DND-41 (cell line): ENCODE results near the gene TUBB3.

ENCODE experiments used
- ATAC-seq: fragments of 200-7000 bp; cut with Tn5 transposase; 3 replicates; pipeline ENCODE4 v1.9.1; 2021; ENCODE audit warnings: low read depth; ENCODE audit not compliant: insufficient read depth
- DNase-seq: peaks from one replicate; pipeline ENCODE4 v3.0.0-alpha.2; 2020
- H2AFZ ChIP-seq: 2 replicates; pipeline ENCODE4 v1.6.0; 2012; ENCODE audit warnings: low read depth, low read length
- H3K27ac ChIP-seq: 2 replicates; pipeline ENCODE4 v1.5.1; 2012; ENCODE audit warnings: low read length, inconsistent platforms
- H3K27me3 ChIP-seq: fragments of 200-600 bp; sonication (generic); 2 replicates; pipeline ENCODE4 v1.6.0; 2012; ENCODE audit warnings: low read length, mild to moderate bottlenecking, inconsistent platforms; ENCODE audit not compliant: insufficient read depth, poor library complexity
- H3K36me3 ChIP-seq: 2 replicates; pipeline ENCODE4 v1.5.1; 2012; ENCODE audit warnings: low read length, inconsistent platforms; ENCODE audit not compliant: insufficient read depth
- H3K4me1 ChIP-seq: 2 replicates; pipeline ENCODE4 v1.5.1; 2012; ENCODE audit warnings: mild to moderate bottlenecking, low read length; ENCODE audit not compliant: insufficient read depth
- H3K4me2 ChIP-seq: 2 replicates; pipeline ENCODE4 v1.6.0; 2012; ENCODE audit warnings: mild to moderate bottlenecking, moderate library complexity, low read length, inconsistent platforms; ENCODE audit not compliant: insufficient read depth
- H3K4me3 ChIP-seq, 2 experiments: fragments of 200-600 bp in 1 of 2; shearing (Covaris generic) in 1 of 2; 2 replicates each; pipeline ENCODE4 v1.5.1; 2012 to 2016; ENCODE audit warnings: inconsistent platforms in 2 of 2, low read length in 2 of 2, mild to moderate bottlenecking in 2 of 2, low read depth in 1 of 2, moderate library complexity in 1 of 2
- H3K79me2 ChIP-seq: 2 replicates; pipeline ENCODE4 v1.6.0; 2012; ENCODE audit warnings: low read length, inconsistent platforms; ENCODE audit not compliant: insufficient read depth
- H3K9ac ChIP-seq: 2 replicates; pipeline ENCODE4 v1.6.0; 2012; ENCODE audit warnings: low read depth, mild to moderate bottlenecking, inconsistent platforms, low read length, moderate library complexity
- H3K9me3 ChIP-seq: 2 replicates; pipeline ENCODE4 v1.5.1; 2012; ENCODE audit warnings: low read length, moderate library complexity, mild to moderate bottlenecking, inconsistent platforms; ENCODE audit not compliant: insufficient read depth, severe bottlenecking
- H4K20me1 ChIP-seq: 2 replicates; pipeline ENCODE4 v1.6.0; 2012; ENCODE audit warnings: low read length; ENCODE audit not compliant: insufficient read depth
- CTCF ChIP-seq: IDR thresholded peaks from 2 replicates; pipeline ENCODE4 v1.5.1; 2012; ENCODE audit warnings: borderline replicate concordance, low read length, moderate library complexity, mild to moderate bottlenecking; ENCODE audit not compliant: poor library complexity, severe bottlenecking; ENCODE audit errors: extremely low read depth
- EZH2 ChIP-seq: IDR thresholded peaks from 3 replicates; pipeline ENCODE4 v1.6.1; 2012; ENCODE audit warnings: borderline replicate concordance, low read depth, mild to moderate bottlenecking, moderate library complexity, low read length, inconsistent platforms; ENCODE audit not compliant: severe bottlenecking

Gene TUBB3

GRCh38 chr16:89949121-89949742 is 26.1 kb downstream of the TUBB3 start:
- H2AFZ ChIP-seq, result no peak overlapping the region
- peak overlapping the region; percentile 91 for H3K4me2 ChIP-seq
- peaks cover 5% of the 10 kb centered on the region for H3K27me3 ChIP-seq
- H3K4me1 ChIP-seq, result peaks cover 15% of the 10 kb centered on the region
- peak overlapping the region; percentile 58 for H3K9ac ChIP-seq
- H4K20me1 ChIP-seq, result peaks cover 8% of the 10 kb centered on the region
- no peaks in the 10 kb centered on the region for H3K36me3 ChIP-seq
- peak overlapping the region; percentile 27 to 64; a peak in 3 of 4 replicates for H3K4me3 ChIP-seq
- ATAC-seq (no peak), DNase-seq (no peak)
- no peak overlapping the region for H3K27ac ChIP-seq
- no peaks in the 10 kb centered on the region for H3K79me2 ChIP-seq
- no peaks in the 10 kb centered on the region for H3K9me3 ChIP-seq
- TF ChIP-seq CTCF, result no peak
- TF ChIP-seq EZH2, result no peak

- Histone ChIP-seq H3K9me3 (no peaks in the 10 kb centered on the region), H3K27ac (no peak overlapping the region), H3K4me1 (peaks cover 15% of the 10 kb centered on the region), H3K27me3 (peaks cover 4% of the 10 kb centered on the region), H3K4me3 (peak overlapping the region in 1 of 2 experiments; percentile 64; a peak in 2 of 4 replicates), H2AFZ (no peak overlapping the region), H3K4me2 (peak overlapping the region; percentile 91), H4K20me1 (peaks cover 8% of the 10 kb centered on the region), H3K36me3 (no peaks in the 10 kb centered on the region), H3K9ac (no peak overlapping the region; the same call in 1 of the 2 replicates), H3K79me2 (no peaks in the 10 kb centered on the region)
- ATAC-seq (no peak), DNase-seq (no peak)
- TF ChIP-seq CTCF (no peak), EZH2 (no peak)
Observed at GRCh38 chr16:89949756-89950155, 26.6 kb downstream of the TUBB3 start.

GRCh38 chr16:89951509-89951908 is 28.4 kb downstream of the TUBB3 start:
- no peak overlapping the region for H3K27ac ChIP-seq
- ATAC-seq (no peak), DNase-seq (no peak)
- H4K20me1 ChIP-seq, result peaks cover 8% of the 10 kb centered on the region
- no peaks in the 10 kb centered on the region for H3K9me3 ChIP-seq
- TF ChIP-seq EZH2, result no peak
- TF ChIP-seq CTCF, result no peak
- no peak overlapping the region for H2AFZ ChIP-seq
- H3K4me2 ChIP-seq, result no peak overlapping the region
- H3K4me1 ChIP-seq, result peaks cover 15% of the 10 kb centered on the region
- no peaks in the 10 kb centered on the region for H3K27me3 ChIP-seq
- no peak overlapping the region for H3K9ac ChIP-seq
- no peak overlapping the region for H3K4me3 ChIP-seq
- H3K36me3 ChIP-seq, result no peaks in the 10 kb centered on the region
- no peaks in the 10 kb centered on the region for H3K79me2 ChIP-seq
